K562 (cell line): Measurements from ENCODE around the gene P2RY6. TPM values are rescaled to one million over a fixed set of nuclear protein-coding genes. Genes with fewer than 3 reads are reported as not detected.

ENCODE experiments used
- ATAC-seq: fragments of 200-7000 bp; cut with Tn5 transposase; 3 replicates; pipeline ENCODE4 v1.9.1; 2020; ENCODE audit warnings: moderate library complexity
- BruUV-seq: library from RNA; stranded (reverse); fragments of 400-500 nt; replicated peaks from 2 replicates; lab custom pipeline; 2021; lab: Mats Ljungman, UMichigan
- CTCF ChIA-PET: fragments of 300-600 bp; formaldehyde crosslinking; extraction: SDS; loops from one replicate; lab custom pipeline; 2021; ENCODE audit warnings: low intra/inter-chr PET ratio; lab: Yijun Ruan, JAX
- POLR2A ChIA-PET: fragments of 300-600, 350-650 bp; sonication (Branson Sonifier 250); formaldehyde crosslinking; extraction: SDS; loops from one replicate; lab custom pipeline; 2021; ENCODE audit warnings: antibody characterized with exemption, inconsistent platforms; lab: Yijun Ruan, JAX
- DNase-seq, 4 experiments: peaks; one replicate each; pipeline versions ENCODE4 v3.0.0 to v3.0.0-alpha.2; 2011 to 2018; ENCODE audit warnings: low spot score in 3 of 4, mixed read lengths in 3 of 4; ENCODE audit errors: extremely low read depth in 1 of 4
- FAIRE-seq: peaks from 2 replicates; lab custom pipeline; 2011; peaks lifted over from hg19 to GRCh38; lab: Jason Lieb, UNC
- H2AFZ ChIP-seq: 2 replicates; pipeline ENCODE4 v1.6.0; 2011; ENCODE audit warnings: low read depth, low read length, control low read depth, inconsistent platforms
- H3K27ac ChIP-seq: fragments of 200-600 bp; 3 replicates; pipeline ENCODE4 v1.8.0; 2011; ENCODE audit warnings: low read depth, mild to moderate bottlenecking, control low read depth, inconsistent platforms, low read length, moderate library complexity, mixed read lengths; ENCODE audit errors: extremely low read depth
- H3K27me3 ChIP-seq, 2 experiments: fragments of 300-600 bp in 1 of 2; 2 replicates in 1 of 2; 3 replicates in 1 of 2; pipeline versions ENCODE4 v1.6.0 to v1.8.0; 2011; ENCODE audit warnings: inconsistent platforms in 2 of 2, low read length in 2 of 2, mild to moderate bottlenecking in 1 of 2, mixed read lengths in 1 of 2, moderate library complexity in 1 of 2; ENCODE audit not compliant: control insufficient read depth in 2 of 2, insufficient read depth in 2 of 2
- H3K36me3 ChIP-seq: fragments of 300-600 bp; 3 replicates; pipeline ENCODE4 v1.8.0; 2011; ENCODE audit warnings: mild to moderate bottlenecking, low read length, inconsistent platforms; ENCODE audit not compliant: control insufficient read depth, insufficient read depth
- H3K4me1 ChIP-seq, 2 experiments: fragments of 200-600 bp in 1 of 2; replicated peaks in 1 of 2; 2 replicates in 1 of 2; 3 replicates in 1 of 2; pipeline versions ENCODE4 v1.5.1 to v1.8.0; 2011; ENCODE audit warnings: inconsistent platforms in 2 of 2, low read length in 2 of 2, mild to moderate bottlenecking in 1 of 2, mixed read lengths in 1 of 2, moderate library complexity in 1 of 2; ENCODE audit not compliant: control insufficient read depth in 2 of 2, insufficient read depth in 2 of 2
- H3K4me2 ChIP-seq: 2 replicates; pipeline ENCODE4 v1.6.1; 2011; ENCODE audit warnings: low read length, control low read depth, inconsistent platforms, mixed read lengths; ENCODE audit not compliant: insufficient read depth
- H3K4me3 ChIP-seq: fragments of 200-600 bp; sonication (generic), shearing (Covaris generic); 2 replicates; pipeline ENCODE4 v1.5.1; 2016; ENCODE audit warnings: control low read depth, inconsistent platforms
- H3K79me2 ChIP-seq: fragments of 200-600 bp; 3 replicates; pipeline ENCODE4 v1.8.0; 2011; ENCODE audit warnings: low read length, inconsistent platforms; ENCODE audit not compliant: control insufficient read depth, insufficient read depth
- H3K9ac ChIP-seq, 2 experiments: 2 replicates each; pipeline versions ENCODE4 v1.6.0 to v1.6.1; 2011; ENCODE audit warnings: low read depth in 2 of 2, low read length in 2 of 2, control low read depth in 1 of 2, inconsistent platforms in 1 of 2, mild to moderate bottlenecking in 1 of 2, mixed read lengths in 1 of 2; ENCODE audit not compliant: insufficient read depth in 1 of 2
- H3K9me1 ChIP-seq: one replicate; pipeline ENCODE4 v1.6.0; 2011; ENCODE audit warnings: inconsistent platforms, mild to moderate bottlenecking, low read length, moderate library complexity; ENCODE audit not compliant: control insufficient read depth, insufficient read depth
- H3K9me3 ChIP-seq: replicated peaks from 2 replicates; pipeline ENCODE4 v1.5.1; 2011; ENCODE audit warnings: low read depth, low read length, inconsistent platforms; ENCODE audit not compliant: control insufficient read depth, insufficient read depth
- H4K20me1 ChIP-seq: replicated peaks from 2 replicates; pipeline ENCODE4 v1.6.1; 2011; ENCODE audit warnings: low read length, inconsistent platforms, mixed read lengths; ENCODE audit not compliant: control insufficient read depth, insufficient read depth
- ARID2 ChIP-seq: fragments of 450-650 bp; IDR thresholded peaks from 2 replicates; pipeline ENCODE4 v1.6.1; 2017; ENCODE audit warnings: antibody characterized with exemption, mild to moderate bottlenecking
- ATF7 ChIP-seq: fragments of 450-650 bp; IDR thresholded peaks from 2 replicates; pipeline ENCODE4 v1.7.1; 2014; ENCODE audit warnings: mild to moderate bottlenecking, moderate library complexity
- CCAR2 ChIP-seq: fragments of 200-400 bp; formaldehyde crosslinking; IDR thresholded peaks from 2 replicates; pipeline ENCODE4 v1.6.1; 2017; ENCODE audit warnings: mild to moderate bottlenecking, low read depth, low read length
- FOXA3 ChIP-seq, 2 experiments: fragments of 450-650 bp in 1 of 2; sonication (generic) in 1 of 2; formaldehyde crosslinking; IDR thresholded peaks in 1 of 2; conservative IDR thresholded peaks in 1 of 2; 2 replicates each; pipeline versions ENCODE4 v1.4.0 to v1.8.0; 2020 to 2022; ENCODE audit warnings: mild to moderate bottlenecking in 2 of 2, missing genetic modification reagents in 1 of 2
- SMC3 ChIP-seq: conservative IDR thresholded peaks from 2 replicates; pipeline ENCODE4 v1.6.1; 2011; ENCODE audit warnings: low read depth, low read length, improper control_type of control experiment; ENCODE audit not compliant: insufficient read depth
- SREBF1 ChIP-seq: fragments of 150-350 bp; IDR thresholded peaks from 2 replicates; pipeline ENCODE4 v1.6.1; 2014; ENCODE audit warnings: antibody characterized with exemption, low read depth, low read length, borderline replicate concordance
- XRCC5 ChIP-seq: fragments of 200-400 bp; formaldehyde crosslinking; IDR thresholded peaks from 2 replicates; pipeline ENCODE4 v1.6.1; 2017; ENCODE audit warnings: low read depth, mild to moderate bottlenecking, low read length
- WGBS: fragments of 100-300 bp; shearing (Covaris generic); methylation state at CpG from one replicate; pipeline ENCODE4 v1.1.6; 2016; ENCODE audit warnings: low coverage, mixed read lengths; ENCODE audit not compliant: insufficient coverage; ENCODE audit errors: missing lambda C conversion rate; 5-methylcytosine and 5-hydroxymethylcytosine counted together
- in situ Hi-C: fragments of 300-500 bp; cut with MboI; formaldehyde crosslinking; loops from 4 replicates; pipeline ENCODE4 v1.15.0; 2018; ENCODE audit warnings: inconsistent platforms, mixed read lengths
- intact Hi-C: fragments of 100-400 bp; cut with micrococcal nuclease; formaldehyde crosslinking; loops from 2 replicates; pipeline ENCODE4 v1.14.2; 2022
- polyA plus RNA-seq, 8 experiments: library from polyadenylated mRNA; depleted of rRNA in 4 of 8; stranded (reverse) in 5 of 8; unstranded in 3 of 8; fragments of >200 nt; fragmentation: Nextera tagmentation in 2 of 8; fragmentation: Illumina TruSeq in 1 of 8; extraction: Ambion mirVana in 2 of 8; extraction: Trizol in 1 of 8; gene quantifications; 2 replicates each; pipeline versions ENCODE4 v1.2.1 to v1.2.3, GENCODE V29; 2011 to 2014; ENCODE audit warnings: inconsistent platforms in 1 of 8, missing spikeins in 1 of 8
- total RNA-seq, 7 experiments: library from RNA; depleted of rRNA in 6 of 7; stranded (reverse); fragments of >200 nt in 6 of 7; fragmentation: Illumina TruSeq in 2 of 7; extraction: Trizol in 2 of 7; gene quantifications; 2 replicates each; pipeline versions ENCODE4 v1.2.1 to v1.2.3, GENCODE V29; 2011 to 2021; ENCODE audit warnings: low replicate concordance in 1 of 7
- TF ChIP-seq, protein P1 (sequence below), 3 experiments: IDR thresholded peaks in 2 of 3; conservative IDR thresholded peaks in 1 of 3; 2 replicates each; pipeline ENCODE4 v1.5.1; 2011 to 2012; ENCODE audit warnings: low read length in 3 of 3, mild to moderate bottlenecking in 3 of 3, control low read depth in 2 of 3, improper control_type of control experiment in 1 of 3, inconsistent platforms in 1 of 3, low read depth in 1 of 3, mixed read lengths in 1 of 3, moderate library complexity in 1 of 3; ENCODE audit not compliant: insufficient read depth in 2 of 3
- TF ChIP-seq, protein P2 (sequence below): sonication (generic); formaldehyde crosslinking; IDR thresholded peaks from 2 replicates; pipeline ENCODE4 v1.8.0; 2022; ENCODE audit warnings: mild to moderate bottlenecking, missing genetic modification reagents
- TF ChIP-seq, protein P3 (sequence below): sonication (generic); formaldehyde crosslinking; IDR thresholded peaks from 2 replicates; pipeline ENCODE4 v1.8.1; 2023; ENCODE audit warnings: mild to moderate bottlenecking, missing genetic modification reagents

Gene P2RY6
- total and polyA plus RNA-seq, 9 of the 15 experiments (the other 6 are each of a cell fraction or from before 2014, with no cell fraction given), result not detected

DNA sequence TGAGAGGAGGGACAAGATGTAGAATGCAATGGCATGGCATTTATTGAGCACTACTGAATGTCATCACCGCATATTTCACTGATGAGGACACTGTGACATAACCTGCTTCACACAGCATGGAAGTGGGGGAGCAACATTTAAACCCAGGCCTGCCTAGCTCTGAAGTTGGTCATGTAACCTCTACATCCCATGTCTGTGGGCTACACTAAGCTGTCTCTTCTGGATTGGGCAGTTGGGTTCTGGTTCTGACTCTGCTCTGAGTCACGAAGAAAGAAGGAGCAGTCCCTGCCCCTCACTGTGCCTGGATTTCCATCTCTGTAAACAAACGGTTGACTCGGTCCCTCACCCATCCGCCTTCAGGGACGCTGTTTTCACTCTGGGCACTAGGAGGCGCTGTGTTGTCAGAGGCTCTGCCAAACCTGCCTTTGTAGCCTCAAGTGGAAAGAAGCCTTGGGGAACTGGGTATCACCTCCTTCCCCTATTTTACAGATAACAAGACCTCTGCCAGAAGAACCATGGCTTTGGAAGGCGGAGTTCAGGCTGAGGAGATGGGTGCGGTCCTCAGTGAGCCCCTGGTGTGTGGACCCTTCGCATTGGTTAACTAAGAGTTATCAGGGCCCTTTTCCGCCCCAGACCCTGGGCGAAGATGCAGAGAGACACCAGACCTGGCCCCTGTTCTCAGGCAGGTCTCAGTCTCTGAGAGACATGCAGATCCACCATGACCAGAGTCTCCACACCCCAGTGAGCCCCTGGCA is 23.3 kb downstream of the P2RY6 start:
- ChIA-PET POLR2A (no interaction called here), CTCF (interaction anchor here (0.6 to 2.3 kb wide), 4 partner anchors 40 to 356 kb away, joined by 3 to 30 read pairs (median 6); no protein-coding TSS in a partner anchor)
- ATAC-seq (peak; percentile 86), FAIRE-seq (peak; percentile 98), DNase-seq (peak; percentile 71 to 80 (median 80))
- Histone ChIP-seq H4K20me1 (peaks cover 9% of the 10 kb centered on the region), H3K27ac (no peak overlapping the region), H2AFZ (no peak overlapping the region), H3K9me1 (no peaks in the 10 kb centered on the region), H3K36me3 (no peaks in the 10 kb centered on the region), H3K79me2 (no peaks in the 10 kb centered on the region), H3K4me2 (no peak overlapping the region), H3K9me3 (no peaks in the 10 kb centered on the region), H3K9ac (no peak overlapping the region), H3K4me3 (no peak overlapping the region), H3K27me3 (peaks cover 24 to 33% of the 10 kb centered on the region in 2 experiments), H3K4me1 (peaks cover 0 to 10% of the 10 kb centered on the region in 2 experiments; a peak in 2 of 5 replicates)
- in situ Hi-C loops, result no loop called here
- intact Hi-C loops, result loop anchor here (2.0 kb wide), 1 partner anchor 39 kb away; no protein-coding TSS in a partner anchor
- WGBS, result 23% methylated on average over 12 of the region's 12 CpGs
- BruUV-seq, result no TSS peak
- no peak for TF ChIP-seq ARID2
- no peak for TF ChIP-seq SREBF1
- TF ChIP-seq, protein P1, sequence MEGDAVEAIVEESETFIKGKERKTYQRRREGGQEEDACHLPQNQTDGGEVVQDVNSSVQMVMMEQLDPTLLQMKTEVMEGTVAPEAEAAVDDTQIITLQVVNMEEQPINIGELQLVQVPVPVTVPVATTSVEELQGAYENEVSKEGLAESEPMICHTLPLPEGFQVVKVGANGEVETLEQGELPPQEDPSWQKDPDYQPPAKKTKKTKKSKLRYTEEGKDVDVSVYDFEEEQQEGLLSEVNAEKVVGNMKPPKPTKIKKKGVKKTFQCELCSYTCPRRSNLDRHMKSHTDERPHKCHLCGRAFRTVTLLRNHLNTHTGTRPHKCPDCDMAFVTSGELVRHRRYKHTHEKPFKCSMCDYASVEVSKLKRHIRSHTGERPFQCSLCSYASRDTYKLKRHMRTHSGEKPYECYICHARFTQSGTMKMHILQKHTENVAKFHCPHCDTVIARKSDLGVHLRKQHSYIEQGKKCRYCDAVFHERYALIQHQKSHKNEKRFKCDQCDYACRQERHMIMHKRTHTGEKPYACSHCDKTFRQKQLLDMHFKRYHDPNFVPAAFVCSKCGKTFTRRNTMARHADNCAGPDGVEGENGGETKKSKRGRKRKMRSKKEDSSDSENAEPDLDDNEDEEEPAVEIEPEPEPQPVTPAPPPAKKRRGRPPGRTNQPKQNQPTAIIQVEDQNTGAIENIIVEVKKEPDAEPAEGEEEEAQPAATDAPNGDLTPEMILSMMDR (IDR thresholded peaks at IDR 0.05 in 2 of 3, conservative IDR thresholded peaks at IDR 0.05 in 1 of 3; ENCODE audit: insufficient read depth in 2 of 3, low read depth in 1 of 3, low read length in 3 of 3), result peak; percentile 86 to 97 (median 94)
- peak; percentile 67 for TF ChIP-seq SMC3
- TF ChIP-seq ATF7, result 0 out of 2 replicates have a peak, but pooled peaks have one; percentile 24
- TF ChIP-seq, protein P2, sequence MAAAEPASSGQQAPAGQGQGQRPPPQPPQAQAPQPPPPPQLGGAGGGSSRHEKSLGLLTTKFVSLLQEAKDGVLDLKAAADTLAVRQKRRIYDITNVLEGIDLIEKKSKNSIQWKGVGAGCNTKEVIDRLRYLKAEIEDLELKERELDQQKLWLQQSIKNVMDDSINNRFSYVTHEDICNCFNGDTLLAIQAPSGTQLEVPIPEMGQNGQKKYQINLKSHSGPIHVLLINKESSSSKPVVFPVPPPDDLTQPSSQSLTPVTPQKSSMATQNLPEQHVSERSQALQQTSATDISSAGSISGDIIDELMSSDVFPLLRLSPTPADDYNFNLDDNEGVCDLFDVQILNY (CRISPR knock-in tag), result 0 out of 2 replicates have a peak, but pooled peaks have one; percentile 2
- TF ChIP-seq, protein P3, sequence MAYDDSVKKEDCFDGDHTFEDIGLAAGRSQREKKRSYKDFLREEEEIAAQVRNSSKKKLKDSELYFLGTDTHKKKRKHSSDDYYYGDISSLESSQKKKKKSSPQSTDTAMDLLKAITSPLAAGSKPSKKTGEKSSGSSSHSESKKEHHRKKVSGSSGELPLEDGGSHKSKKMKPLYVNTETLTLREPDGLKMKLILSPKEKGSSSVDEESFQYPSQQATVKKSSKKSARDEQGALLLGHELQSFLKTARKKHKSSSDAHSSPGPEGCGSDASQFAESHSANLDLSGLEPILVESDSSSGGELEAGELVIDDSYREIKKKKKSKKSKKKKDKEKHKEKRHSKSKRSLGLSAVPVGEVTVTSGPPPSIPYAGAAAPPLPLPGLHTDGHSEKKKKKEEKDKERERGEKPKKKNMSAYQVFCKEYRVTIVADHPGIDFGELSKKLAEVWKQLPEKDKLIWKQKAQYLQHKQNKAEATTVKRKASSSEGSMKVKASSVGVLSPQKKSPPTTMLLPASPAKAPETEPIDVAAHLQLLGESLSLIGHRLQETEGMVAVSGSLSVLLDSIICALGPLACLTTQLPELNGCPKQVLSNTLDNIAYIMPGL, result 0 out of 2 replicates have a peak, but pooled peaks have one; percentile 23
- TF ChIP-seq CCAR2, result no peak
- TF ChIP-seq XRCC5, result peak; percentile 83
- peak in 1 of 2 experiments; percentile 78; a peak in 2 of 4 replicates for TF ChIP-seq FOXA3 (CRISPR knock-in tag; conservative IDR thresholded peaks at IDR 0.05 in 1 of 2, IDR thresholded peaks at IDR 0.05 in 1 of 2)
